Ectodermal cell (in vitro differentiated cells): ENCODE measurements around the gene SELENOW.
"Not testable (repeated sequence)": the region's sequence is repeated elsewhere in the genome, so short reads cannot be mapped to it uniquely, and the experiment has no call there.

Experiments
- H3K27ac ChIP-seq: 2 replicates; pipeline ENCODE4 v1.7.0; 2013; ENCODE audit warnings: mild to moderate bottlenecking, low read depth, low read length; ENCODE audit not compliant: insufficient read depth, poor library complexity, severe bottlenecking
- H3K27me3 ChIP-seq: 2 replicates; pipeline ENCODE4 v1.7.0; 2013; ENCODE audit warnings: mild to moderate bottlenecking, low read length; ENCODE audit not compliant: insufficient read depth, control insufficient read depth, poor library complexity, severe bottlenecking
- H3K36me3 ChIP-seq: one replicate; pipeline ENCODE4 v1.7.0; 2013; ENCODE audit warnings: low read length; ENCODE audit not compliant: control insufficient read depth, insufficient read depth
- H3K4me1 ChIP-seq: one replicate; pipeline ENCODE4 v1.7.0; 2013; ENCODE audit warnings: low read length; ENCODE audit not compliant: control insufficient read depth, insufficient read depth
- H3K4me3 ChIP-seq: 2 replicates; pipeline ENCODE4 v1.7.0; 2013; ENCODE audit warnings: low read depth, low read length, control low read depth; ENCODE audit not compliant: insufficient read depth
- H3K9me3 ChIP-seq: 2 replicates; pipeline ENCODE4 v1.7.0; 2013; ENCODE audit warnings: mild to moderate bottlenecking, low read length, moderate library complexity; ENCODE audit not compliant: control insufficient read depth
- WGBS, 2 experiments: methylation state at CpG; one replicate each; pipeline ENCODE4 v1.1.7; 2013; ENCODE audit warnings: missing lambda C conversion rate in 2 of 2; 5-methylcytosine and 5-hydroxymethylcytosine counted together

The SELENOW gene

GRCh38 chr19:47756953-47757608, 21.4 kb upstream of the SELENOW start:
- no peak overlapping the region for H3K4me3 ChIP-seq
- WGBS, 2 experiments: 95 to 96% methylated on average over 22 of the region's 22 CpGs
- H3K4me1 ChIP-seq: no peaks in the 10 kb centered on the region
- H3K9me3 ChIP-seq: no peaks in the 10 kb centered on the region
- H3K27ac ChIP-seq: no peak overlapping the region
- no peaks in the 10 kb centered on the region for H3K27me3 ChIP-seq
- peaks cover 60% of the 10 kb centered on the region for H3K36me3 ChIP-seq

- Histone ChIP-seq H3K4me3 (no peak overlapping the region), H3K4me1 (no peaks in the 10 kb centered on the region), H3K27ac (no peak overlapping the region), H3K9me3 (no peaks in the 10 kb centered on the region), H3K36me3 (peaks cover 54% of the 10 kb centered on the region), H3K27me3 (no peaks in the 10 kb centered on the region)
- 93 to 95% methylated on average over 13 of the region's 14 CpGs for WGBS, 2 experiments
These were observed 20.7 kb upstream of the SELENOW start for GRCh38 chr19:47757617-47758442.

- H3K9me3 ChIP-seq: no peaks in the 10 kb centered on the region
- peaks cover 48% of the 10 kb centered on the region for H3K36me3 ChIP-seq
- no peaks in the 10 kb centered on the region for H3K4me1 ChIP-seq
- no peak overlapping the region for H3K4me3 ChIP-seq
- 97% methylated on average over 5 of the region's 5 CpGs for WGBS, 2 experiments
- H3K27ac ChIP-seq: no peak overlapping the region
- H3K27me3 ChIP-seq: no peaks in the 10 kb centered on the region
These were observed 20.1 kb upstream of the SELENOW start for GRCh38 chr19:47758443-47758804.

GRCh38 chr19:47760632-47760999, 17.9 kb upstream of the SELENOW start:
- no peaks in the 10 kb centered on the region for H3K4me1 ChIP-seq
- no peak overlapping the region for H3K4me3 ChIP-seq
- peaks cover 34% of the 10 kb centered on the region for H3K36me3 ChIP-seq
- WGBS, 2 experiments: 76 to 78% methylated on average over 5 of the region's 5 CpGs
- no peaks in the 10 kb centered on the region for H3K27me3 ChIP-seq
- H3K9me3 ChIP-seq: no peaks in the 10 kb centered on the region
- no peak overlapping the region for H3K27ac ChIP-seq

- 69 to 70% methylated on average over 5 of the region's 5 CpGs for WGBS, 2 experiments
- no peak overlapping the region for H3K27ac ChIP-seq
- peaks cover 3% of the 10 kb centered on the region for H3K4me1 ChIP-seq
- H3K4me3 ChIP-seq: no peak overlapping the region
- H3K36me3 ChIP-seq: peaks cover 26% of the 10 kb centered on the region
- H3K27me3 ChIP-seq: no peaks in the 10 kb centered on the region
- H3K9me3 ChIP-seq: no peaks in the 10 kb centered on the region
These were observed 16.9 kb upstream of the SELENOW start for GRCh38 chr19:47761566-47761965.

- WGBS, 2 experiments: 59 to 60% methylated on average over 3 of the region's 3 CpGs
- Histone ChIP-seq H3K9me3 (no peaks in the 10 kb centered on the region), H3K27me3 (no peaks in the 10 kb centered on the region), H3K4me3 (no peak overlapping the region), H3K36me3 (peaks cover 20% of the 10 kb centered on the region), H3K27ac (no peak overlapping the region), H3K4me1 (peaks cover 3% of the 10 kb centered on the region)
These were observed 16.4 kb upstream of the SELENOW start for GRCh38 chr19:47762151-47762550.

GRCh38 chr19:47762615-47763308, 15.7 kb upstream of the SELENOW start:
- Histone ChIP-seq H3K27me3 (no peaks in the 10 kb centered on the region), H3K4me3 (no peak overlapping the region), H3K4me1 (peaks cover 3% of the 10 kb centered on the region), H3K36me3 (peaks cover 14% of the 10 kb centered on the region), H3K27ac (no peak overlapping the region), H3K9me3 (no peaks in the 10 kb centered on the region)
- 85 to 90% methylated on average over 17 to 18 of the region's 18 CpGs for WGBS, 2 experiments

GRCh38 chr19:47764705-47765104, 13.8 kb upstream of the SELENOW start:
- H3K36me3 ChIP-seq, H3K4me1 ChIP-seq, H3K4me3 ChIP-seq, H3K27me3 ChIP-seq, H3K27ac ChIP-seq, H3K9me3 ChIP-seq: not testable (repeated sequence)
- 92 to 94% methylated on average over 3 of the region's 3 CpGs for WGBS, 2 experiments

GRCh38 chr19:47765523-47766358, 12.8 kb upstream of the SELENOW start:
- 37 to 39% methylated on average over 19 of the region's 19 CpGs for WGBS, 2 experiments
- Histone ChIP-seq H3K9me3 (no peaks in the 10 kb centered on the region), H3K4me3 (no peak overlapping the region), H3K27me3 (no peaks in the 10 kb centered on the region), H3K36me3 (no peaks in the 10 kb centered on the region), H3K4me1 (peaks cover 7% of the 10 kb centered on the region), H3K27ac (no peak overlapping the region)

- Histone ChIP-seq H3K4me3 (no peak overlapping the region), H3K27me3 (no peaks in the 10 kb centered on the region), H3K36me3 (no peaks in the 10 kb centered on the region), H3K9me3 (no peaks in the 10 kb centered on the region), H3K4me1 (peaks cover 7% of the 10 kb centered on the region), H3K27ac (no peak overlapping the region)
- 83 to 90% methylated on average over 7 of the region's 7 CpGs for WGBS, 2 experiments
These were observed 12.2 kb upstream of the SELENOW start for GRCh38 chr19:47766359-47766620.
